Large intestine (tissue), 3 donors: ENCODE results near the gene LIN52. TPM values are rescaled to one million over a fixed set of nuclear protein-coding genes. Genes with fewer than 3 reads are reported as not detected.
"Not testable (repeated sequence)": the region's sequence is repeated elsewhere in the genome, so short reads cannot be mapped to it uniquely, and the experiment has no call there.

Experiments
- DNase-seq, 2 donors: peaks; one replicate each; pipeline versions ENCODE4 v3.0.0 to v3.0.0-alpha.2; 2013
- H3K27ac ChIP-seq: one replicate; pipeline ENCODE4 v1.5.1; 2013; ENCODE audit warnings: low read length
- H3K27me3 ChIP-seq: 2 replicates; pipeline ENCODE4 v1.6.1; 2013; ENCODE audit warnings: low read length; ENCODE audit not compliant: control insufficient read depth, insufficient read depth
- H3K36me3 ChIP-seq: 2 replicates; pipeline ENCODE4 v1.6.1; 2013; ENCODE audit warnings: low read length; ENCODE audit not compliant: control insufficient read depth, insufficient read depth
- H3K4me1 ChIP-seq: one replicate; pipeline ENCODE4 v1.6.1; 2013; ENCODE audit warnings: low read length; ENCODE audit not compliant: control insufficient read depth, insufficient read depth
- H3K4me3 ChIP-seq: one replicate; pipeline ENCODE4 v1.5.1; 2013; ENCODE audit warnings: low read length
- H3K9me3 ChIP-seq: one replicate; pipeline ENCODE4 v1.6.1; 2013; ENCODE audit warnings: mild to moderate bottlenecking, low read depth, low read length, moderate library complexity; ENCODE audit not compliant: control insufficient read depth
- WGBS: methylation state at CpG from one replicate; pipeline ENCODE4 v1.1.5; 2013; ENCODE audit warnings: low lambda C conversion rate; ENCODE audit not compliant: insufficient coverage; 5-methylcytosine and 5-hydroxymethylcytosine counted together
- polyA plus RNA-seq: library from polyadenylated mRNA; unstranded; fragments of 120-200 nt; gene quantifications from one replicate; pipeline ENCODE4 v1.2.1, GENCODE V29; 2013

Gene LIN52
- polyA plus RNA-seq, 1 donor, result 11.1 TPM

DNA sequence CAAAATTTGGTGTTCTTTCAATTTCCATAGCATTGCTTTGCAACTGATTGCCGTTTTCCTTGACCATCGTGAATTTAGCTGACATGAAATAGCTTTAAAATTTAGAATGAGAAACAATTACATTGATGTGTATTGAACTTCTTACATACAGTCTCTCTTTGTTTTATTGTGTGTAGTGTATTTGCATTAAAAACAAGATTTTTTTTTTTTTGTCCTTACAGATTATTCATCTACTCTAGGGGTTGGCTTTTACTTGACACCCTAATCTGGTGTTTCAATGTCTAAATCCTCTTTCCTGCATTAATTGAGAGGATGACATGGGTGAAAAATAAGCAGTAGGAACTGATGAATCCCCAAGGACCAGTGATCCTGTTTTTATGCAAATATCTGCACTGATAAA is 20.6 kb downstream of the LIN52 start:
- 100% methylated on average over 2 of the region's 2 CpGs for WGBS

DNA sequence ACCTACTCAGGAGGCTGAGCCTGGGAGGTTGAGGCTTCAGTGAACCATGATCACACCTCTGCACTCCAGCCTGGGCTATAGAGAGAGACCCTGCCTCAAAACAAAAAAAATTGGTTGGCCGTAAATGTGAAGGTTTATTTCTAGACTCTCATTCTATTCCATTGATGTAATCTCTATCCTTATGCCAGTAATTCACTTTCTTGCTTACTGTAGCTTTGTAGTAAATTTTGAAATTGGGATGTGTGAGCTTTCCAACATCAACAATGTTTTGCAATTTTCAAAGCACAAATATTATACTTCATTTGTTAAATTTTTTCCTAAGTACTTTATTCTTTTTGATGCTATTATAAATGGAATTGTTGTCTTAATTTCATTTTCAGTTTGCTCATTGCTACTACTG is 24.6 kb downstream of the LIN52 start:
- no CpG with 5 or more reads among the region's 1 CpG for WGBS
- Histone ChIP-seq H3K27ac (no peak overlapping the region), H3K27me3 (no peaks in the 10 kb centered on the region), H3K4me1 (no peaks in the 10 kb centered on the region), H3K9me3 (no peaks in the 10 kb centered on the region), H3K36me3 (peaks cover 18% of the 10 kb centered on the region), H3K4me3 (no peak overlapping the region)
- no peak for DNase-seq

More for the DNA sequence above, 20.6 kb downstream of the LIN52 start:
- Histone ChIP-seq H3K27me3 (no peaks in the 10 kb centered on the region), H3K27ac (no peak overlapping the region), H3K9me3 (no peaks in the 10 kb centered on the region), H3K36me3 (peaks cover 29% of the 10 kb centered on the region), H3K4me3 (no peak overlapping the region), H3K4me1 (no peaks in the 10 kb centered on the region)
- no peak for DNase-seq

DNA sequence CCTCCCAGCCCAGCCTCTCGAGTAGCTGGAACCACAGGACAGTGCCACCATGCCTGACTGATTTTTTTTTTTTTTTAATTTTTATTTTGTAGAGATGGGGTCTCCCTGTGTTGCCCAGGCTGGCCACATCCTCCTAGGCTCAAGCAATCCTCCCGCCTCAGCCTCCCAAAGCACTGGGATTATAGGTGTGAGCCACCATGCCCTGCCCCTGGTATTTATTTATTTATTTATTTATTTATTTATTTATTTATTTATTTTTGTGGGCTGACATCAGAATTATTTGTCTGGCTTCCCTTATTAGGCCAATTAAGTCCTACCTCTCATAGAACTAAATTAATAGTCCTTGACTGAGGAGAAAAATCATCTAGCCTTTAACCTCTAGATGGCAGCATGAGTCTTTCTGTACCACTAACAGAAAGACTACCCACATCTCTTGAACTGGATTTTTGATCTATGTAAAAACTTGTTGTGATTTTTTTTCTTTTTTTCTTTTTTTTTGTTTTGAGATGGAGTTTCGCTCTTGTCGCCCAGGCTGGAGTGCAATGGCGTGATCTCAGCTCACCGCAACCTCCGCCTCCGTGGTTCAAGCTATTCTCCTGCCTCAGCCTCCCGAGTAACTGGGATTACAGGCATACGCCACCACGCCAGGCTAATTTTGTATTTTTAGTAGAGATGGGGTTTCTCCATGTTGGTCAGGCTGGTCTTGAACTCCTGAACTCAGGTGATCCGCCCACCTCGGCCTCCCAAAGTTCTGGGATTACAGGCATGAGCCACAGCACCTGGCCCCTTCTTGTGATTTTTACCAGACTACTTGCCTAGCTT is 26.9 kb downstream of the LIN52 start:
- H3K4me1 ChIP-seq, H3K27ac ChIP-seq, H3K9me3 ChIP-seq, H3K4me3 ChIP-seq, H3K27me3 ChIP-seq: not testable (repeated sequence)
- peaks cover 12% of the 10 kb centered on the region for H3K36me3 ChIP-seq
- DNase-seq, result peak; percentile 16 to 33
- 82% methylated on average over 4 of the region's 13 CpGs for WGBS

DNA sequence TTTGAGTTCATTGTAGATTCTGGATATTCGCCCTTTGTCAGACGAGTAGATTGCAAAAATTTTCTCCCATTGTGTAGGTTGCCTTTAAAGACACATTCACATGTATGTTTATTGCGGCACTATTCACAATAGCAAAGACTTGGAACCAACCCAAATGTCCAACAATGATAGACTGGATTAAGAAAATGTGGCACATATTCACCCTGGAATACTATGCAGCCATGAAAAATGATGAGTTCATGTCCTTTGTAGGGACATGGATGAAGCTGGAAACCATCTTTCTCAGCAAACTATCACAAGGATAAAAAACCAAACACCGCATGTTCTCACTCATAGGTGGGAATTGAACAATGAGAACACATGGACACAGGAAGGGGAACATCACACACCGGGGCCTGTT is 40.7 kb downstream of the LIN52 start:
- H3K4me3 ChIP-seq, H3K36me3 ChIP-seq, H3K9me3 ChIP-seq, H3K27me3 ChIP-seq, H3K4me1 ChIP-seq, H3K27ac ChIP-seq, DNase-seq: not testable (repeated sequence)
- no CpG with 5 or more reads among the region's 5 CpGs for WGBS

DNA sequence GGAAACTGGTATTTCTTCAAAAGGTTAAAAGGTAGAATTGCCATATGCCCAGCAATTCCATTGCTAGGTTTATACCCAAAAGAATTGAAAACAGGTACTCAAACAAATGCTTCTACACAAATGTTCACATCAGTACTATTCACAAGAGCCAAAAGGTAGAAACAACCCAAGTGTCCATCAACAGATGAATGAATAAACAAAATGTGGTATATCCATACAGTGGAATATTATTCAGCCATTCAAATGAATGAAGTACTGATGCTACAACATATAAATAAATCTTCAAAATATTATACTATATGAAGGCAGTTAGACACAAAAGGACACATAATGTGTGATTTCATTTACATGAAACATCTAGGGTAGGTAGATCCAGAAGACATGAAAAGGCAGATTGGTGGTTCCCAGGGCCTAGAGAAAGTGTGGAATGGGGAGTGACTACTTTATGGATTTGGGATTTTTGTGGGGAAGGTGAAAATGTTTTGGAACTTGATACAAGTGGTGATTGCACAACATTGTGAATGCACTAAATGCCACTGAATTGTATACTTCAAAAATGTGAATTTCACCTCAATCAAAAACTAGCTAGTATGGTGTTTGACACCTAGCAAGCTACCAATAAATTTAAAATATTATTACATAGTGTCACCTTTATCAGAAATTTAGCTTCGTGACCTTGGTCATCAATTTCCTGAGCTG is 41.7 kb downstream of the LIN52 start:
- 88% methylated on average over 1 of the region's 1 CpG for WGBS
- DNase-seq, result no peak

DNA sequence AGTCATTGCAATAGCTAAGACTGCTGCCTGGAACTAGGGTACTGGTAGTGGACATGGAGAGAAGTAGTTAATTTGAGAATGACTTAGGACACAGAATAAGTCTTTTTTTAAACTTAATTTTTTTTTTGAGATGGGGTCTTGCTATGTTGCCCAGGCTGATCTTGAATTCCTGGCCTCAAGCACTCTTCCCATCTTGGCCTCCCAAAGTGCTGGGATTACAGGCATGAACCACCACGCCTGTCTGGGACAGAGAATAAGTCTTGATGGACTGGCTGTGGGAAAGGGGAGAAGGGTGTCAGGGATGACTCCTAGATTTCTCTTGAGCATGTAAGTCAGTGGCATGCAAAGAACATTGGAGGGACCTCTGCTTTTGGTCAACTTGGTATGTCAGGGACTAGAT is 42.9 kb downstream of the LIN52 start:
- no peak for DNase-seq
- H3K4me1 ChIP-seq, result no peaks in the 10 kb centered on the region
- no peaks in the 10 kb centered on the region for H3K36me3 ChIP-seq
- H3K4me3 ChIP-seq, result no peak overlapping the region
- H3K27me3 ChIP-seq, result no peaks in the 10 kb centered on the region
- no peak overlapping the region for H3K27ac ChIP-seq
- no peaks in the 10 kb centered on the region for H3K9me3 ChIP-seq
- no CpG with 5 or more reads among the region's 1 CpG for WGBS

More for the DNA sequence above, 41.7 kb downstream of the LIN52 start:
- no peaks in the 10 kb centered on the region for H3K27me3 ChIP-seq
- no peaks in the 10 kb centered on the region for H3K9me3 ChIP-seq
- H3K4me1 ChIP-seq, result no peaks in the 10 kb centered on the region
- peaks cover 2% of the 10 kb centered on the region for H3K36me3 ChIP-seq
- H3K27ac ChIP-seq, result no peak overlapping the region
- H3K4me3 ChIP-seq, result no peak overlapping the region

DNA sequence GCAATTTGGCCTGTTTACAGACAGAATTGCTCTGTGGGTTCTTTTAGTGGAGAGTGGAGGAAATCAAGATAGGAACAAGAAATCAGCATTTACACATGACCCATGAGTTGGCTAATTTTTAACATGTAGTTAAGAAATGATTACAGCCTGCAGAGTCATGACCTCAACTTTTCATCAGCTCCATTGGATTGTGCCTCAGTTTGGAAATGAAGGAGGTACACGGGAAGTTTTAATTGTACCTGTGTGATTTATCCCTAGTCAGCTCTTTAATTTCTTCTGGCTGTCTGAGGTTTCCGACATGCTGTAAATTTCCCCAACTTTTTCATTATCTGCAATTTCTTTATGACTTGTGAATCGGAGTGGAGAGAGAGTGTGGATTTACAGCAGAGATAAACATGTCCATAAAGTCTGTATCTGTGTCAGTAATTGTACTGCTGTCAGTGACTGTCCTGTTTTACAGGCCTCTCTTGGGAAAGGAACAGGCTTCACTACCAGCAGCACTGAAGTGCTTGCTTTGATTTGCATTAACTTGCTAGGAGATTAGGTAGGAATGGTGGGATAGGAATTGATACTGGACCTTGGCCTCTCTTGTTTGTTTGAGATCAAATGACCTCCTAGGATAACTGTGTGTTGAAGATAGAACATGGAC is 49.2 kb downstream of the LIN52 start:
- peak; percentile 66 to 89 for DNase-seq
- H3K27ac ChIP-seq, result peak overlapping the region; percentile 74
- H3K4me3 ChIP-seq, result no peak overlapping the region
- 17% methylated on average over 2 of the region's 3 CpGs for WGBS
- H3K27me3 ChIP-seq, result no peaks in the 10 kb centered on the region
- no peaks in the 10 kb centered on the region for H3K9me3 ChIP-seq
- H3K36me3 ChIP-seq, result no peaks in the 10 kb centered on the region
- peaks cover 24% of the 10 kb centered on the region for H3K4me1 ChIP-seq

DNA sequence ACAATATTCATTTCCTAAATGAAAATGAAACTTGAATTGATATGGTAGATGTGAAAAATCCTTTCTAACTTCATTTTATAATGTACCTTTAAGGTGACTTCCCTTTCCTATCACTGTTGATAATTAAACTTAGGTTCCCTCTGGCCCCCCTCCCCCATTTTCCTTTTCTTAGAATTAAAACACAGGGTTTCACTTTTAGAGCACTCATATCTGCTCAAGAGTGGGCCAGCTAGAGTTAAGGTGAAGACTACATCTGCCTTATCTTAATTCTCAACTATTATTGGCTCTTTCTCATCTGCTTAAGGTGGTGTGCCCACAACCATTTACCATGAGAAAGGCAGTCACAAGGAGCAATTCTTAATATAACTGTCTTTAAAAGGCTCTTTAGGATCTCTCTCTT is 49.7 kb downstream of the LIN52 start:
- Histone ChIP-seq H3K9me3 (no peaks in the 10 kb centered on the region), H3K4me3 (no peak overlapping the region), H3K27me3 (no peaks in the 10 kb centered on the region), H3K36me3 (no peaks in the 10 kb centered on the region), H3K27ac (peak overlapping the region; percentile 74), H3K4me1 (peaks cover 24% of the 10 kb centered on the region)
- no peak for DNase-seq

DNA sequence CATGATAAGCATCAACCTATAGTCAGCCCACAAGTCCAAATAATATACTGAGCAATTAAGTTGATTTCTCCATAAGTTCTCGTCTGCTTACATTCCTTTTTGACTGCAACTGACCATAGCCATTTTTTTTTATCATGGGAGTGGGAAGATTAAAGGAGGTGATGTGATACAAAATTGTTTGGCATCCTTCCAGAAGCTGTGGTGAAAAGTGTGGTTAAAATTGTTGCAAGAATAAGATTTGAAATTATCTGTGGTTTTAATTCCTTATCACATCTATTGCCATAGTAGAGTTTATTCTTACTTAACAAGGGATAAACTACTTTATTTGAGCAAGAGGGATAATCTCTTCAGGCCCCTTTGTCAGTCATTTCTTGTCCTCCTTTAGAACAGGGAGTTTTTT is 50.7 kb downstream of the LIN52 start:
- no peaks in the 10 kb centered on the region for H3K9me3 ChIP-seq
- H3K36me3 ChIP-seq, result no peaks in the 10 kb centered on the region
- no CpG with 5 or more reads among the region's 1 CpG for WGBS
- H3K4me1 ChIP-seq, result peaks cover 24% of the 10 kb centered on the region
- H3K4me3 ChIP-seq, result no peak overlapping the region
- H3K27ac ChIP-seq, result no peak overlapping the region
- H3K27me3 ChIP-seq, result no peaks in the 10 kb centered on the region
- DNase-seq, result no peak

DNA sequence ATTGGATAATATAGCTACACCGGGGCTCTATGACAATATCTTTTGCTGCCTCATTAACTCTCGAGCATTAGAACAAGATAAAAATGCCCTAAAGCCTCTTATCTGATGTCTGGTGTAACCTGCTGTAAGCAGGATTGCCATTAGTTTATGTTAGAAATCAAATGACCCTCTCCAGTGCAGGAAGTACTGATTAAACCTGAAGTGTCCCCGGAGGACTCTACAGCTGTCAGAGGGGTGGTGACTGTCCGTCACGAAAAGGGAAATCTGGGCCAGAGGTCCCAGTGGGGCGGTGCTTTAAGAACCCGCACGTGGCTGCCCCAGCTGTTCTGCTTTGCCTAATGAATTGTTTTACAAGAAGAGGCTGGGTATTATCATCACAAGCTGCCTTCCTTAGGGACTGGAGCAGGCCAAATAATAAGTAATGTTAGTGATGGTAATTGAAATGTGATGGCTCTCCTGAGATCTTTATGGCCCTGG is 55.7 kb downstream of the LIN52 start:
- no peaks in the 10 kb centered on the region for H3K36me3 ChIP-seq
- DNase-seq, result peak; percentile 86 to 90
- no peaks in the 10 kb centered on the region for H3K27me3 ChIP-seq
- no peaks in the 10 kb centered on the region for H3K9me3 ChIP-seq
- no peak overlapping the region for H3K4me3 ChIP-seq
- H3K4me1 ChIP-seq, result peaks cover 32% of the 10 kb centered on the region
- no CpG with 5 or more reads among the region's 8 CpGs for WGBS
- peak overlapping the region; percentile 14 for H3K27ac ChIP-seq
